ENCODE results near the gene RHBDL3. TPM values are rescaled to one million over a fixed set of nuclear protein-coding genes. Genes with fewer than 3 reads are reported as not detected.
"Not testable (repeated sequence)": the region's sequence is repeated elsewhere in the genome, so short reads cannot be mapped to it uniquely, and the experiment has no call there.

Gene RHBDL3
- total RNA-seq, 2 experiments from 2014 or later, result 0.13 to 0.38 TPM

- ChIA-PET POLR2A (no interaction called here), CTCF (interaction anchor here (0.8 to 4.6 kb wide), 5 partner anchors 9 to 65 kb away, joined by 3 to 22 read pairs (median 5); no protein-coding TSS in a partner anchor)
Observed at GRCh38 chr17:32318071-32318470, 52.4 kb downstream of the RHBDL3 start.

- POLR2A ChIA-PET, result no interaction called here
- CTCF ChIA-PET, result interaction anchor here (0.7 to 4.6 kb wide), 8 partner anchors 10 to 166 kb away, joined by 3 to 22 read pairs (median 5); no protein-coding TSS in a partner anchor
Observed at GRCh38 chr17:32319548-32319905, 53.9 kb downstream of the RHBDL3 start.

GRCh38 chr17:32320080-32320479 lies 54.4 kb downstream of the RHBDL3 start:
- CTCF ChIA-PET, result interaction anchor here (1.0 to 4.6 kb wide), 5 partner anchors 9 to 67 kb away, joined by 3 to 22 read pairs (median 5); no protein-coding TSS in a partner anchor
- POLR2A ChIA-PET, result not testable (repeated sequence)

- POLR2A ChIA-PET, result no interaction called here
Observed at GRCh38 chr17:32320847-32321246, 55.2 kb downstream of the RHBDL3 start.

GRCh38 chr17:32323046-32323445 lies 57.4 kb downstream of the RHBDL3 start:
- CTCF ChIA-PET, result no interaction called here
- POLR2A ChIA-PET, result no interaction called here

More at GRCh38 chr17:32320847-32321246, 55.2 kb downstream of the RHBDL3 start:
- CTCF ChIA-PET, result interaction anchor here (2.0 to 4.6 kb wide), 2 partner anchors 8 to 68 kb away, joined by 6 to 22 read pairs; no protein-coding TSS in a partner anchor

- POLR2A ChIA-PET, result no interaction called here
- CTCF ChIA-PET, result no interaction called here
Observed at GRCh38 chr17:32323811-32324491, 58.3 kb downstream of the RHBDL3 start.

- ChIA-PET POLR2A (no interaction called here), CTCF (interaction anchor here (1.1 kb wide), 1 partner anchor 9 kb away, joined by 3 read pairs; no protein-coding TSS in a partner anchor)
Observed at GRCh38 chr17:32327911-32328310, 62.3 kb downstream of the RHBDL3 start.

- ChIA-PET CTCF (interaction anchor here (1.5 to 2.2 kb wide), 3 partner anchors 10 to 115 kb away, joined by 5 to 8 read pairs (median 6); partner anchors contain the start of gene PSMD11), POLR2A (no interaction called here)
Observed at GRCh38 chr17:32330147-32330546, 64.5 kb downstream of the RHBDL3 start.

GRCh38 chr17:32331243-32332040 lies 65.8 kb downstream of the RHBDL3 start:
- ChIA-PET CTCF (interaction anchor here (1.2 to 2.2 kb wide), 3 partner anchors 9 to 113 kb away, joined by 5 to 8 read pairs (median 5); partner anchors contain the start of gene PSMD11), POLR2A (interaction anchor here (0.6 to 1.2 kb wide), 2 partner anchors 9 to 110 kb away, joined by 4 read pairs; no protein-coding TSS in a partner anchor)

GRCh38 chr17:32333187-32333586 lies 67.6 kb downstream of the RHBDL3 start:
- ChIA-PET POLR2A (no interaction called here), CTCF (no interaction called here)

- ChIA-PET POLR2A (no interaction called here), CTCF (interaction anchor here (1.5 kb wide), 1 partner anchor 116 kb away, joined by 3 read pairs; no protein-coding TSS in a partner anchor)
Observed at GRCh38 chr17:32335046-32335445, 69.4 kb downstream of the RHBDL3 start.

- ChIA-PET POLR2A (no interaction called here), CTCF (interaction anchor here (1.5 kb wide), 1 partner anchor 117 kb away, joined by 3 read pairs; no protein-coding TSS in a partner anchor)
Observed at GRCh38 chr17:32335687-32336086, 70.1 kb downstream of the RHBDL3 start.

GRCh38 chr17:32341141-32341856 lies 75.7 kb downstream of the RHBDL3 start:
- POLR2A ChIA-PET, result interaction anchor here (0.5 to 1.3 kb wide), 4 partner anchors 9 to 107 kb away, joined by 3 to 7 read pairs (median 4); no protein-coding TSS in a partner anchor
- CTCF ChIA-PET, result interaction anchor here (1.0 to 2.1 kb wide), 4 partner anchors 10 to 104 kb away, joined by 4 to 8 read pairs (median 6); no protein-coding TSS in a partner anchor

- CTCF ChIA-PET, result interaction anchor here (1.4 to 2.1 kb wide), 2 partner anchors 23 to 103 kb away, joined by 4 to 7 read pairs; no protein-coding TSS in a partner anchor
- POLR2A ChIA-PET, result interaction anchor here (0.5 kb wide), 1 partner anchor 71 kb away, joined by 4 read pairs; no protein-coding TSS in a partner anchor
Observed at GRCh38 chr17:32341857-32342602, 76.4 kb downstream of the RHBDL3 start, which contains the start of gene C17orf75. C17orf75 (minus strand) TSS chr17:32342173; CDS start chr17:32342139, 34 bp downstream.

GRCh38 chr17:32342603-32343325 lies 77.1 kb downstream of the RHBDL3 start:
- CTCF ChIA-PET, result interaction anchor here (0.6 kb wide), 1 partner anchor 181 kb away, joined by 6 read pairs; no protein-coding TSS in a partner anchor
- POLR2A ChIA-PET, result no interaction called here

- ChIA-PET POLR2A (no interaction called here), CTCF (interaction anchor here (1.0 to 1.4 kb wide), 2 partner anchors 87 to 98 kb away, joined by 4 to 5 read pairs; partner anchors contain the start of gene PSMD11)
Observed at GRCh38 chr17:32345951-32346600, 80.4 kb downstream of the RHBDL3 start.

- CTCF ChIA-PET, result interaction anchor here (1.4 kb wide), 1 partner anchor 96 kb away, joined by 3 read pairs; the partner anchor contains the start of gene PSMD11
- POLR2A ChIA-PET, result interaction anchor here (0.6 kb wide), 1 partner anchor 237 kb away, joined by 5 read pairs; no protein-coding TSS in a partner anchor
Observed at GRCh38 chr17:32348483-32348800, 82.8 kb downstream of the RHBDL3 start.
